IMR-90 (cell line): ENCODE results near the gene C20orf144.

Experiments
- CEBPB ChIP-seq: IDR thresholded peaks from 2 replicates; pipeline ENCODE4 v1.6.1; 2012; ENCODE audit warnings: low read depth, low read length, improper control_type of control experiment
- CHD1 ChIP-seq: IDR thresholded peaks from 2 replicates; pipeline ENCODE4 v1.6.1; 2012; ENCODE audit warnings: low read depth, low read length, improper control_type of control experiment
- CTCF ChIP-seq: conservative IDR thresholded peaks from 2 replicates; pipeline ENCODE4 v1.5.1; 2012; ENCODE audit warnings: mild to moderate bottlenecking, low read depth, low read length, improper control_type of control experiment
- ELK1 ChIP-seq: fragments of 150-350 bp; IDR thresholded peaks from 2 replicates; pipeline ENCODE4 v1.6.1; 2016; ENCODE audit warnings: low read depth, mild to moderate bottlenecking, low read length, moderate library complexity, borderline replicate concordance
- FOS ChIP-seq: fragments of 150-350 bp; IDR thresholded peaks from 2 replicates; pipeline ENCODE4 v1.6.1; 2016; ENCODE audit warnings: low read depth, low read length
- POLR2A ChIP-seq: IDR thresholded peaks from 2 replicates; pipeline ENCODE4 v1.6.1; 2012; ENCODE audit warnings: mild to moderate bottlenecking, low read depth, low read length
- USF2 ChIP-seq: fragments of 150-350 bp; IDR thresholded peaks from 2 replicates; pipeline ENCODE4 v1.6.1; 2017; ENCODE audit warnings: mild to moderate bottlenecking, antibody characterized with exemption, low read length, low read depth

GRCh38 chr20:33648396-33649004 lies 13.6 kb upstream of the C20orf144 start:
- TF ChIP-seq CTCF: no peak
- no peak for TF ChIP-seq FOS
- no peak for TF ChIP-seq POLR2A
- no peak for TF ChIP-seq USF2
- TF ChIP-seq ELK1: no peak
- no peak for TF ChIP-seq CEBPB
- TF ChIP-seq CHD1: no peak
